GM18867 (cell line): Measurements from ENCODE around the gene UBE3B.

Experiments
- ATAC-seq: cut with Tn5 transposase; IDR thresholded peaks from one replicate; pipeline ENCODE4 v1.9.1; 2021; ENCODE audit warnings: mild to moderate bottlenecking, moderate library complexity; ENCODE audit not compliant: unreplicated experiment

The UBE3B gene

DNA sequence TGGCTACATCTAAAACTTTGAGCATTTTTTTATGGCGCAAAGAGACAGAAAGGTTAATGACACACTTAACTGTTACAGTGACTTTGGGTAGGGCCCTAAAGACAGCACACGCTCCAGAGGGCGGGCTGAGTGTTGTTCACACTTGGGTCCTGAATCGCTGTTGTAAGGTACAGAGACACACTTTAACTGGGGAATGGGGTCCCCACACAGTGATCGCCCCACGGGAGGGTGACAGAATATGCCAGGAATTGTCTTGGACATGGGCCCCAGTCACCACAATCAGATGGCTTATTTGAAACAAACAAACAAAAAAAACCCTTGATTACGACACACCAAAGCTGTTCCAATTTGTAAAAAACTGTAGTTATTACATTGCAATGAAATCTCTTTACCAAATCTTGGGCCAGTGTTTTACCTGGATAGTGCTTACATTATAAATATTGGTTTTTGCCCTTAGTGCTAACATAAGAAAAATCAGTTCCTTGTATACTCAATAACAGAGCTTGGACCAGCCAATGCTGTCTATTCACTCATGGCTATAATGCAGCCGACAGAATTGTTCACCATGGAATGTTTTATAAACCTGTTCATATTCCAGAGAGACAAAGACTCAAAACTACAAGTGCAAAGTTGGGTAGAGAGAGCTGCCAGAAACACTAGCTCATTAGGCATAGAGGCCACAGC, 28.6 kb upstream of the UBE3B start:
- ATAC-seq = no peak

DNA sequence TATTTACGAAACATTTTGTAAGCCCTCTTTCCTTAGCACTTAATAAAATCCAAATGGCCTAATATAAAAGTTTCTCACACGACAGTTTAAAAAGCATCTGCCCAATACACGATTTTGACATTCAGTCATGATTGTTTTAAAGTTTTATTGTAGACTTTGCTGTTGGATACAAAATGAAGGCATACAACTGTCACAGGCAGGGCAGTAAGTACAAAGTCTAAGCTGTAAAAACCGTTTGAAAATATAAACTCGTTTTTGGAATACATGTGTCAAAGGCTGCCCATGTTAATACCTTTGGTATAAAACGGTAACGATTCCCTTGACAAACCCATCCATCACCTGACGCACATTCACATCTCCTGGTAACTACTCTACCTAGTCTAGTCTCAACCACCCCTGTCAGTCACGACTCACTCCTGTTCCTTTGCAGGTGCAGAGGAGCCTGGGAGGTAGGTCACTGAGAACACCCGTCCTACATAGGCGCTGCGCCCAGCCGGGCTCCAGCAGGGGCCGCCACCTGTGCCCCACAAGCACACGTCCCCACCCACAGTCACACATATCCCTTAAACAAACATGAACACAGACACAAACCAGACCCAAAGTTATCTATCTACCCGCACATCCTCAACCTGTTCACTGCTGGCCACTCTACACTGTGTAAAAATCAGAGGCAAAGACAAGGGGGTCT, 27.4 kb upstream of the UBE3B start:
- ATAC-seq = no peak

DNA sequence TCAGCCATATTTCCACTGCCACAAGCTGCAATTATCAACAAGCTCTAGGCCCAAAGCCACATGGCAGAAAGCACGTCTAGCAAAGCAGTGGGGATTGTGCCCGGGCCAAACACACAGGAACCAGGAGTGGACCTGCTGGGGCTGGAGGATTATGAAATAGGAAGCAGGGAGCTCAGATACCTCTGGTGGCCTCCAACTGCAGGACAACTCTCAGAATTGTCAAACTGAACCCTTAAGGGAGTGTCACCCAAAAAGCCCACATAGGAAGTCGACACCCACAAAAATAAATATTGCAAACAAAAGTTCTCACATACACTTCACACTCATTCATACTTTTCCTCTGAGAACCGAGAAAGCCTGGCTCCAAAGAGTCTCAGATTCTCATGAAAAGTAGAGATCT, 26.5 kb upstream of the UBE3B start:
- ATAC-seq = no peak

DNA sequence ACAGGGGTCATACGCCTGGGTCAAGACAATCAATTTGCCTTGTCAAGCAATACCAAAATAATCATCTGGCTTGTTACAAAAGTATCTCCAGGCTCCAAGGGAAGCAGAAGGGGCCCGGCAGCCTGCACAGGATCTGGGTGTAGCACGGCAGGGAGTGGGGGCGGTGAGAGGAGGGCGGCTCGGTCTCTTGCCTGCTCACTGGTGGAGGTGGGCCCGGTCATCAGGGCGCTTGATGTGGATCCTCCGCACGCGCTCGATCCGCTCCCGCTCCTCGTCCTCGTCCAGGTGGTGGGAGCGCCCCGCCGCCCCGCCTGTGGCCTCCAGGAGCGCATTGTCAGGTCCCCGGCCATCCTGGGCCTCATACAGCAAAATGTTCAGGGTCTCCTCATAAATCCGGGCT, 26.0 kb upstream of the UBE3B start:
- no peak for ATAC-seq

DNA sequence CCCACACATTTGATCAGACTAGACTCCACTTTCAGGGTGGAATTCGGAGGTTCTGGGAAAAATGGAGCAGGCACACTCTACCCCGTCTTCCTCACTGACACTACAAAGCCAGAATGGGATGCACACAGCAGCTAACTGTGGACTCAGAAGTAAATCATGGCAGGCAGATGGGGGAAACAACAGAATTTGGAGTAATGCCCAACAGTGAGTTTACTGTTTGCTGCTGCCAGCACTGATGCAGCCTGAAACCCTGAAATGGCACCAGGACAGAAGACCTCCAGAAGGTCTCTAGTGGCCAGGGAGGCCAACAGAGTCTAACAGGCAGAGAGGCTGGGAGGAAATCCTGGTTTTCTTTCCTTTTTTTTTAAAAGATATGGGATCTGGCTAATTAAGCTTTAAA, 24.9 kb upstream of the UBE3B start:
- no peak for ATAC-seq

DNA sequence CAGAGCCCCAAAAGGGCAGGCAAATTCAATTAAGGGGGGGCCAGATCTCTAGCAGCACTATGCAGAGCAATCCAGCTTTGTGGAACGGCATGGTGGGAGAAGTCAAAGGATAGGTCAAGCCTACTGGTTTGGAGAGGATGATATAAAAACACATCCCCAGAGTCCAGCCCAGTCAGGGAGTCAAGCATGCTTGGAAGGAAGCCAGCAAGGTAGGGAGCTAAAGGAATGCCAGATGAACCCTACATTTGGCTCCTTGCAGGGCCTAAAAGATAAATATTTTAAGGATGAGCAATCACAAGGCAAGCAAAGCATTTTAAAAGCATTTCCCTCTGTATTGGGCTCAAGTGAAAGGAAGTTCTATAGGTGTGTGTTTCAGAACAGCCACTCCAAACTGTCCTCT, 21.7 kb upstream of the UBE3B start:
- ATAC-seq = no peak

DNA sequence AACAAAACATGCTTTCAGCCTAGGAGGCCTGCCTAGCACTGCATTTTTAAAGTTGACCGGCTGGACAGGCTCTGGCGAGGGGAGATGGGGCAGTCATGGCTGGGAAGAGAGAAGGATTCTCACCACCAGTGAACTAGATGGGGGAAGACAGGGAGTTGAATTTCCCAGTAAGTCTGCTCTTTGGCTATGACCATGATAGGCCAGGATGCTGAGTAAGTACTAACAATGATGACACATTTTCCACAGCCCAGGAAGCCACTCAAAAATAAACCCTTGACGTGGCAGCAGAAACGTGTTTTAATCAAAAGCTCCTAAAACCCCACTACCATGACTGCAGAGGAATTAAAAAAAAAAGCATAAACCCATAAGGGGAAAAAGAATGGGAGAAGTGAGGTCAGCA, 19.3 kb upstream of the UBE3B start:
- ATAC-seq = no peak

DNA sequence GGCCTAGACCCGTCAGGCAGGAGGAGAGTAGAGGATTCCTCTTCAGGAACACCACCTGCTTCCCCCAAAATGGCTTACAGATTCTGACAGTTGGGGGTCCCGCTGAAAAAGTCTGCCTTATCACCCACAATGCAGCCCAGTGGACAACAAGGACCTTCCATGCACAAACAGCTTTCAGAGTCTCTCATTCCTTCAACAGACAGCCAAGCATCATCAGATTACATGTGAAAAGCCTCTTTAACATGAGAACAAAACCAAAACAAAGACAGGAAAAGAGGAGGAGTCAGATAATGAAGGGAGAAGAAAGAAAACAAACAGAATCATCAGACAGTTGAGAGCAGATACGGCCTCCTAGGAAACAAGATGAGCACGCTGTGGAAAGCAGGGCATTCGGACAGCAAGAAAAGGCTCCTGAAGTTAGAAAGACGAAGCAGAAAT, 18.6 kb upstream of the UBE3B start:
- ATAC-seq = no peak

DNA sequence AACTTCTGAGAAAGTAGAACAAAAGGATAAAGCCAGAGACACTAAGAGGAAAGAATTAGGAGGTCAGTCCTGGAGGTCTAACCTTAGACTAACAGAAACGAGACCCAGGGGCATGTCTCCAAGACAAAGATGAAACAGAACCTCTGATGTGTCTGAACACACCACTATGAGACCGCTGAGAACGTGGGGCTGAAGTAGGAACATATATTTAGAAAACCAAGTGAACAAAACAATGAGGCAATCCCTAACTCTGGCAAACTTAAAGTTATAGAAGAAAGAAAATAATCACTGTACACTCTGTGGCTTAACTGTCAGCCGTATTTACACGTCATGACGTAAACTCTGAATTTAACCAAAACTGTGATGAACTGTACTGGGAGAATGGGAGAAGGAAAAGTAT, 18.2 kb upstream of the UBE3B start:
- no peak for ATAC-seq

DNA sequence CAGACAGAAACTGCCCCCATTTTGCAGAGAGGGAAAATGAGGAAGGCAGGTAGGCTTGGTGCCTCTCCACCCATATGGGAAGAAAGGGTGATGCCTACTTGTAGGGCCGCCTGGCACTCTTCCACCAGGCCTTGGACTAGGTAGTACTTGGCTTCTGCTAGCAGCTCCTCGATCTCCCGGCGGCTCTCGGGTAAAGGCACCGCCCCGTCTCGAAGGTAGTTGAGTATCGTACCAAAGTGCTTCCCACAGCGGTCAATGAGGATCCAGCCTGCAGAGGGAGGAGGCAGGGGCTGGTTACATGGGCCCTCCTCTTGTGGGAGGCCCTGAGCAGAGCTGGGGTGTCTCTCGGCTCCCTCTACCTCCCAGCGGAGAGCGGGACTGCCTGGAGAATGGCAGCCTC, 16.9 kb upstream of the UBE3B start:
- ATAC-seq = no peak

DNA sequence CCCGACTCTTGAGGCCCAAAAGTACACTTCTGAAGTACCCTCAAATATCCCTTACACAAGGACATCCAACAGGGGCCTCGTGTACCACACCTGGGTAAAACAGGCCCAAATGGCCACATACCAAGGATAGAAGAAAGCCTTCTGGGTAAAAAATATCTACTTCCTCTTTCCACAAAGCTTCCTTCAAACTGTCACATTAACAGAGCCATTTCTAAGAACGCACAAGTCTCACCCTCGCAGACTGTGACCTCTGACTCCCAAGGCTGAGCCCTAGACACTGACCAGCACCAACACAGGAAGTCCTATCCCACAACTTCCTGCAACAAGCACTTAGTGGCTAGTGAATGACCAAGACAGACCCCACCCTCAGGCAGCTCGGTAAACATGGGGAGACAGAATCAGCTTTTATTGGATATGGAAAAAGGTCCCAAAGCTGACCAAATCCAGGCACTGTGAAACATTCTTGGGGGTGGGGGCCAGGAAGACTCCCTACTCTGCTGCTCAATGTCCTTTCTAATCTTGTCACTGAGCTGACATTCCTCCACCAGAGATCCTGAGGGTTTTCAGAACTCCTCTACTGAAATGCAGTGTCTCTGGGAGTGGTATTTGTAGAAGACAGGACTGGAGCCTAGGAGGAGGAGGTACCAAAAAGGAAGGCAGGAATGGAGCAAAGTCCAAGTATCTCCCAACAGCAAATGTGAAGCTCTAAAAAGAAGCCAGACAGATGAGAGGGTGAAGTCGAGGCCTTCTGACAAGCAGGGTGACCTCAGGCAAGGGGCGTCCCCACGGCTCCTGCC, 16.2 kb upstream of the UBE3B start:
- ATAC-seq = no peak

DNA sequence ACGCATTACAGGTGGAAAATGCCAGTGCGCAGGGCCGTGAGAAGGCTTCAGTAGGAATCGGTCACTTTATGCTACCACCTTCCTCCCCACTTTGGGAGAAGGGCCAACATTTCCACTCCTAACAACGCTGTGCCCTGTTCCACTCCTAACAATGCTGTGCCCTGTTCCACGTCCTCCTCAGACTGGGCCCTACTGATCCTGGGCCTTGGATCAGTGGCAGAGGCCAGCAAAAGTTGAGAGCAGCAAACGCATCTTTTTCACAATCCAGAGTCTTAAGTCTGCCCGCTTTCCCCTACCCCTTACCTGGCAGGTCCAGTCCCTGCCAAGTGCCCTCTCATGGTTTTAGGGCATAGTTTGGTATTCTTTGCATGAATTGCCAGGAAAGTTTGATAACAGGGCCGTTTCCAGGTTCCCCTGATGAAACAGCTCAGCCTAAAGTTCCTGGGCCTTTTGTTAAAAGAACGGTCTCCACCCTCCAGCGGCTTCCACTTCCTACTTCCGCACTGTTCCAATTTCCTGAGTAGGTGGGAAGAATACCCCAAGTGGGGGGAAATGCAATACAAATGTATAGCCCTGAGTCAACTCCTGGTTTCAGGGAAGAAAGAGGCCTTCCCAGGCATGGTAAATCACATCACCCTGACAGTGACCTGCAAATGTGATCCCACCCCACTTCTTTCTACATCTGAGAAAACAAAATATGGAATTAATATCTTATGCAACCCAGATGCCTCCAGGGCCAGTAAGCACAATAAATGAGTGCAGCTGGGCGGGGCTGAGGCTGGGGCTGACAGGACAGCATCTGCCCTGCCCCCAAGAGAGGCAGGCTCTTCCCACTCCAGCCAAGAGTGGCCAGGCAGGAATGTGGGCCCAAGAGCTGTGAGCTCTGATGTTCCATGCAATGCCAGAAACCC, 15.3 kb upstream of the UBE3B start:
- no peak for ATAC-seq

DNA sequence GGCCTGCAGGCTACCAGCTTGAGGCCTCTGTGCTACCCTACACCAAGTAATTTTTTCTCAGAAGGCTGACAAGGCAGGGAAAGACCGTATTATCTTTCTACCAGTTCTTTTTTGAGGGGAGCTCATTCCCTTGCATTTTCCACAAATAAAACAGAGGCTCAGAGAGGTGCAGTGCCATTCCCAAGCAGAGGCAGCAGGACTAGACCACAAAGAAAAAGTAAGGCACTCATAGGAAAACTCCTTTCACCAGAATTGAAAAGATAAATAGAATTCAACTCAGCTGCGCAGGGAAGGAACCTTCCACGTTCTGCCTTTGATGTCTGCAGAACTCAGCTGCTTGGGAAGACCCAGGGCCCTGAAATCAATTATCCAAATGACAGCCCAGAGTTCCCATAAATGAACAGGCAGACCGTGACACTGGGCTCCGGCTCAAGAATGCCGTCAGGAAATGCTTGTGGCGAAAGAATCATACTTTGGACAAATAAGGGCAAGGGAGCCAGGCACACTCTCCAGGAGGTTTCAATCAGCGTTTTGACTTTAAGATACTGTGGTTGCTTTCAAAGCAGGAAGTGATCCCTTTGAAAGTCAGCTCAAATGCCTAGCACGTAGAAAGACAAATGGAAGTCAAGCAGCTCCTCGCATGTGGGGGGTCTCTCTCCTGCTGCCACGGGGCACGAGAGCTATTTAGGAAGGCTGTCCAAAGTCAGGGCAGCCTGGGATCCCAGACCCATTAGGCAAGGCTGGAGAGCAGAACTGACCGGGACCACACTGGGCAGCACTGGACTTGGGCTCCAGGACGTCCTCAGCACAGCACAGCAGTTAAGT, 14.4 kb upstream of the UBE3B start:
- ATAC-seq = no peak

DNA sequence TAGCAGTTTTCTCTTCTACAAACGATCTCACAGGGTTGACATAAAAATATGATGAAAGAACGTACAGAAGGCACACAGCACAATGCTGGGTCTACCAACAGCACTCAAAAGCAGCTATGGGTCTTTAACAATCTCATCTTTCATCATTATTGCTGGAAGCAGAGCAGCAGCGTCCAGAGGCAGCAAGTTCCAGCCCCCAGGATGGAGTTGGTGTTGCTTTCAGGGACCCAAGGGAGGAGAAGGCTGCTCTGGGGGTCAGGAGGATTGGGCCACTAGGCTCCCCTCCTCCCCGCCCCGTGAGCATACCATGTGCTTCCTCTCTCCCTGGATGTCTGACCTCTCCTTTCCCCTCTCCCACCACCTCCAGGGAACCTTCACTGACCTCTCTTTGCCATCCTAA, 13.7 kb upstream of the UBE3B start:
- ATAC-seq = no peak

DNA sequence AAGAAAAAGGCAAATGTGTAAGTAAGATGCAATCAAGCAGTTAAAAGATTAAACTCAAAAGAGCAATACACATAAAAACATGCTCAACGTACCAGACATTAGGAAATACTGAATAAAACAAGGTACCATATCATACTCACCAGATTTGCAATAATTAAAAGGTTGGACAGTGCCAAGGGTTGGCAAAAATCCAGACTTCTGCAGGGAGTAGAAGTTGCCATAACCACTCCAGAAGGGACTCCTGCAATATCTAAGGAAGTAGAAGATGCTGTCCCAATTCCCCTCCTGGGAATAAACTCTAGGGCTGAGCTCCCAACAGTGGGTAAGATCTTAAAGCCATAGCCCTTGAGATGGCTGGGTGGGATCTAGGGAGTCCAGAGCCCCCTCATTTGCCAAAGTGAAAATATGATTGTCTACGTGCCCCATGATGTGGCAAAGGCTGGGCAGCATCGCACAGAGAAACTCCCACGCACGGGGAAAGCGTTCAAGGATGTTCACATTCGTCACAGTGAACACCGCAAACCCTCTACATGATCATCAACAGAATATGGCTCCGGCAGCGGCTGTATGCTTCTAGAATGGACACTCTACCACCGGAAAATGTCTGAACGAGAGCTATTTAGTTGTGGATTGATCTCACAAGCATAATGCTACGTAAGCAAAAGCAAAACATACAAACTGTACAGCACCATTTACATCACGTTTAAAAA, 12.6 kb upstream of the UBE3B start:
- no peak for ATAC-seq

DNA sequence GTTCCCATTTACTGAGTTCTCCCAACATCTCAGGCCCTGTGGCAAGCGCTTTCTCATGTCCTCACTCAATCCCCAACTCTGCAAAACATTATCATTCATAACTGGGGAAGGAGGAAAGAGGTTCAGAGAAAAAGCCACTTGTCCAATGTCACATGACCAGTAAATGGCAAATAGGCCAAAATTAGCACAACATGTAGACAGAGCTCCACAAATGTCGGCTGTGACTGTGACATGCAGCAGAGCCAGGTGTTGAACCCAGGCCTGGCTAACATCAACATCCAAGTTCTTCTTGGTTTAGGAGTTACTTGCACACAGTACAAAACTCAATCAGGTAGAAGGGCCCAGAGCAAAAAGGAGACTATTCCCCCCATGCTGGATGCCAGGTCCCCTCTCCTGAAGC, 11.1 kb upstream of the UBE3B start:
- ATAC-seq = no peak

DNA sequence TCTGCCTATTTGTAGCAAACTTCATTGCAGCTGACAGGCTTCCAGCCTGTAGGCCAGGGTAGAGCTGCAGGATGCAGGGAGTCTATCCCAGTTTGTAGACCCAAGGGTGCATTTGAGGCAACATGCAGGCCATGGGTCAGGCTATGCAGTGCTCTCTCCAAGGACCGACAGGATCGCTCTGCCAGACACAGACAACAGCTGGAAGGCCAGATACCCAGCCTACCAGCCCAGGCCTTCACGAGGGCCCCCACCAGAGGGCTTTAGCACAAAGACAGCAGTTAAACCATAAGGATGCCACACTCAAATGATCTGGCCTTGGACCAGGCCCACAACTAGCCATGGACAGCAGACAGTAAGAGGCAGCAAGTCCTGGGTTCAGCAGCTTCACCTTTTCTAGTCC, 10.6 kb upstream of the UBE3B start:
- ATAC-seq = no peak

DNA sequence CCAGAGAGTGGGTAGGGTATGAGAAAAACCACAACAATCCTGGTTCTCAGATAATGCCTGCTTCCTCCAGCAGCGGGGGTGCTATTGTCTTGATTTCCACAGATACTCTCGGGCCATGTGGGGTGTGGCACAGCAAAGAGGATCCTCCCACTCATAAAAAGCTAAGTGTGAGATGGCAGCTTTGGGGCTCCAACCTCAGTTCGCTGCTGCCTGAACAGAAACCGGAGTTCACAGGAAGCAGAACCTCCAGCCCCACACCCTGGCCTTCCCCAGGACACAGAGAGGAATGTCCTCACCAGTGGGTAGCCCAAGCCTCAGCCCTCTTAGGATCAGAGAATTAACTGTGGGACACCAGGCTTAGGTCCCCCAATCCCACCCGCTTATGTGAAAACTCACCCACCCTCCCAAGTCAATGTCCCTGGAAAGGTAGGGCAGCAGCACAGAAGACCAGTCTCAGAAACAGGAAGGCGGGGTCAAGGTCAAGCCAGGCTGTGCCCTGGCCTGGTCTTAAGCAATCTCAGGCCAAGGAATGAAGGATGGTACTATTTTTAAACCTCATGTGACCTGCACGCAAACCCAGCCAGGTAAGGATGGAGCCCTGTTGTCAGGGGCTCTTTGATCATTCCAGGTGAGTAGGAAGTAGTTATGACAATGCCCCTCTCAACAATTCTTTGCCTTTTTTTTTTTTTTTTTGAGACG, 9.3 kb upstream of the UBE3B start:
- ATAC-seq = no peak

DNA sequence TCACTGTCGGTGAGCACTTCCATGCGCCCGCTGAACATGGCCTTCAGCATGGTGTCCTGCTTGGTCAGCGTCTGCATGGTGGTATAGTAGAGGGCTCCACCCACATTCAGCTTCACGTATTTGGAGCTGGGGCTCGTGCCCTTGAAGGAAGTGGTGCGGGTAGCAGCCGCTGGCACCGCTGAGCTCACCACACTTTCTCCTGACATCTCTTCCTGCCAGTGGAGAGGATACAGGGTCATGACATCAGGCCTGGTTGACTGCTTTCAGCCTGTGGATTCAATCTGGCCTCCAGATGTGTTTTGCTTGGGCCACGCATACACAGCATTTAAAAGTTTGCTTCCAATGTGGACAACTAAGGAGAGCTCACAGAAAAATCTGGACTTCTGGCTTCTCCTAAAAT, 7.9 kb upstream of the UBE3B start:
- ATAC-seq = no peak
